Calu3 (cell line): Measurements from ENCODE around the gene FAM78B. TPM values are rescaled to one million over a fixed set of nuclear protein-coding genes. Genes with fewer than 3 reads are reported as not detected.

Experiments
- Bru-seq: library from RNA; stranded (reverse); fragments of 400-500 nt; gene quantifications from one replicate; lab custom pipeline; 2021; lab: Mats Ljungman, UMichigan
- BruChase-seq, 2 experiments: library from RNA; stranded (reverse); fragments of 400-500 nt; gene quantifications; one replicate each; lab custom pipeline; 2021; lab: Mats Ljungman, UMichigan
- BruUV-seq: library from RNA; stranded (reverse); fragments of 400-500 nt; replicated peaks from 2 replicates; lab custom pipeline; 2021; lab: Mats Ljungman, UMichigan
- CTCF ChIA-PET: fragments of 300-600 bp; sonication (Branson Sonifier 250); formaldehyde crosslinking; loops from one replicate; lab custom pipeline; 2022; ENCODE audit warnings: antibody characterized with exemption; lab: Charles Lee
- DNase-seq: peaks from one replicate; pipeline ENCODE4 v3.0.0; 2022
- H3K27ac Mint-ChIP-seq: one replicate; pipeline ENCODE4 v1.8.0; 2022; ENCODE audit warnings: mixed read lengths; ENCODE audit not compliant: unreplicated experiment
- H3K27me3 Mint-ChIP-seq: one replicate; pipeline ENCODE4 v1.8.0; 2022; ENCODE audit warnings: mixed read lengths; ENCODE audit not compliant: unreplicated experiment
- H3K36me3 Mint-ChIP-seq: one replicate; pipeline ENCODE4 v1.8.0; 2022; ENCODE audit warnings: mild to moderate bottlenecking, moderate library complexity, mixed read lengths; ENCODE audit not compliant: insufficient read depth, unreplicated experiment
- H3K4me1 Mint-ChIP-seq: one replicate; pipeline ENCODE4 v1.8.0; 2022; ENCODE audit warnings: mild to moderate bottlenecking, low read depth, mixed read lengths; ENCODE audit not compliant: unreplicated experiment
- H3K4me3 Mint-ChIP-seq: one replicate; pipeline ENCODE4 v1.8.0; 2022; ENCODE audit warnings: mild to moderate bottlenecking, low read depth, moderate library complexity, mixed read lengths; ENCODE audit not compliant: unreplicated experiment
- H3K9me3 Mint-ChIP-seq: one replicate; pipeline ENCODE4 v1.8.0; 2022; ENCODE audit warnings: low read depth, mixed read lengths; ENCODE audit not compliant: unreplicated experiment
- CTCF ChIP-seq: fragments of 200-600 bp; IDR thresholded peaks from one replicate; pipeline ENCODE4 v1.8.0; 2022; ENCODE audit warnings: antibody characterized with exemption; ENCODE audit not compliant: unreplicated experiment
- intact Hi-C: fragments of 100-400 bp; cut with micrococcal nuclease; formaldehyde crosslinking; loops from one replicate; pipeline ENCODE4 v1.10.0; 2022; ENCODE audit not compliant: unreplicated experiment
- long read RNA-seq: library from polyadenylated mRNA; stranded (forward); transcript quantifications from one replicate; pipeline ENCODE4 v2.0.0, GENCODE V29; 2022
- total RNA-seq: library from RNA; stranded (reverse); gene quantifications from 2 replicates; pipeline ENCODE4 v1.2.3, GENCODE V29; 2022

FAM78B gene, protein sequence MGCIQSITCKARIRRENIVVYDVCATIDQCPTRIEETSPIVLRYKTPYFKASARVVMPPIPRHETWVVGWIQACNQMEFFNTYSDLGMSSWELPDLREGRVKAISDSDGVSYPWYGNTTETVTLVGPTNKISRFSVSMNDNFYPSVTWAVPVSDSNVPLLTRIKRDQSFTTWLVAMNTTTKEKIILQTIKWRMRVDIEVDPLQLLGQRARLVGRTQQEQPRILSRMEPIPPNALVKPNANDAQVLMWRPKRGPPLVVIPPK
- total RNA-seq (1.9 and 4.9 TPM in 2 replicates), Bru-seq, nascent RNA (percentile 41 among the genes with signal in this experiment), BruChase-seq, experiment 1, labeled RNA remaining after a 6-hour chase (percentile 44 among the genes with signal in this experiment), BruChase-seq, experiment 2, labeled RNA remaining after a 2-hour chase (percentile 52 among the genes with signal in this experiment)
- long read RNA-seq, partial matches to known transcripts, result 1 of 5 reads
- long read RNA-seq, other reads (novel, unspliced or antisense), result 2 of 5 reads

- intact Hi-C loops, result loop anchor here (1.0 kb wide), 1 partner anchor 239 kb away; no protein-coding TSS in a partner anchor
- H3K36me3 Mint-ChIP-seq, result peaks cover 28% of the 10 kb centered on the region
- peak within 1 kb of the TSS; percentile 77 for H3K4me3 Mint-ChIP-seq
- BruUV-seq, result no TSS peak
- H3K27me3 Mint-ChIP-seq, result peaks cover 27% of the 10 kb centered on the region
- TF ChIP-seq CTCF, result no peak
- peak within 1 kb of the TSS; percentile 62 for H3K27ac Mint-ChIP-seq
- peak; percentile 79 for DNase-seq
- H3K4me1 Mint-ChIP-seq, result peaks cover 8% of the 10 kb centered on the region
- CTCF ChIA-PET, result interaction anchor here (0.6 to 0.7 kb wide), 2 partner anchors 36 to 368 kb away, joined by 3 to 6 read pairs; no protein-coding TSS in a partner anchor
- no peaks in the 10 kb centered on the region for H3K9me3 Mint-ChIP-seq
These were observed at the start of gene FAM78B for GRCh38 chr1:166166698-166167571. TSS of gene FAM78B (minus strand) at chr1:166167001. CDS start at chr1:166166248, 753 bp downstream.

- CTCF ChIA-PET, result interaction anchor here (0.6 kb wide), 1 partner anchor 204 kb away, joined by 3 read pairs; no protein-coding TSS in a partner anchor
- no peaks in the 10 kb centered on the region for H3K27me3 Mint-ChIP-seq
- H3K4me1 Mint-ChIP-seq, result peaks cover 3% of the 10 kb centered on the region
- intact Hi-C loops, result no loop called here
- no peak overlapping the region for H3K27ac Mint-ChIP-seq
- no peaks in the 10 kb centered on the region for H3K9me3 Mint-ChIP-seq
- TF ChIP-seq CTCF, result no peak
- no TSS peak for BruUV-seq
- no peak for DNase-seq
- no peak overlapping the region for H3K4me3 Mint-ChIP-seq
- no peaks in the 10 kb centered on the region for H3K36me3 Mint-ChIP-seq
These were observed 35.7 kb upstream of the FAM78B start for GRCh38 chr1:166202546-166202945.

DNA sequence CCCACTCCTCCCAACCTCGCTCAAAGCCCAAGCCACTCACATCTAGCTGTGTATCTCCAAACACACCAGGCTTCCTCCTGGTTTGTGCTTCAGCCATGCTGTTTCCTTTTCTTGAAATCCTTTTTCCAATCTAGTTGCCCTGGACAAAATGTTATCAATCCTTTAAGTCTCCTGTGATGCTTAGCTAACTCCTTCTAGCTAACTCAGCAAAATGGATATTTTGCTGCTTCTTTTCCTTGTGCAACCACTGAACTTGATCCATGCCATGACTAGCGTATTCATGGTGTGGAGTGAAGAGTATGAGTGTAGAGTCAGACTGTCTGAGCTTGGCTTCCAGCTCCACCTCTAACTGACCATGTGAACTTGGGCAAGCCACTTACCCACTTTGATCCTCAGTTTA lies 33.9 kb upstream of the FAM78B start:
- no peaks in the 10 kb centered on the region for H3K36me3 Mint-ChIP-seq
- no peak for TF ChIP-seq CTCF
- H3K27me3 Mint-ChIP-seq, result no peaks in the 10 kb centered on the region
- H3K4me1 Mint-ChIP-seq, result peaks cover 16% of the 10 kb centered on the region
- BruUV-seq, result no TSS peak
- no peaks in the 10 kb centered on the region for H3K9me3 Mint-ChIP-seq
- DNase-seq, result no peak
- no peak overlapping the region for H3K27ac Mint-ChIP-seq
- CTCF ChIA-PET, result interaction anchor here (0.6 kb wide), 1 partner anchor 117 kb away, joined by 3 read pairs; no protein-coding TSS in a partner anchor
- intact Hi-C loops, result no loop called here
- H3K4me3 Mint-ChIP-seq, result no peak overlapping the region

DNA sequence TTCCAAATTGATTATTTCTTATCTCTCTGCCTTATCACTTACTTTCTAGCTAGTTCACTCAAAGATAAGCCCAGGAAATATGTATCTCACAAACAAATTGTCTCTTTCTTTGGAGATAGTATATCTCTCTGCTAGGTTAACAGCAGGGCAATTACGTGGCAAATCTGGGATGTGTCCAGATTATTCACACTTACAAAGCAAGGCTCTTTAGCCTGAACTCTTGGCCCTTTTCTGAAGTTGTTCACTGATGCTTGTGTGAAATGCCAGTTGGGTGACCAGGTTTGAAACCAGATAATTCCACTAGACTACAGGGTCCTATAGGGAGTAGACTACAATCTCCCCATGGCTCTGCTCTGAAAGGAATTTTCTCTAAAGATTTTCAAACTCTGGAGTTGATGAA lies 30.8 kb upstream of the FAM78B start:
- peaks cover 16% of the 10 kb centered on the region for H3K4me1 Mint-ChIP-seq
- DNase-seq, result peak; percentile 27
- H3K27ac Mint-ChIP-seq, result peak overlapping the region; percentile 7

More for the DNA sequence above, 30.8 kb upstream of the FAM78B start:
- no TSS peak for BruUV-seq
- CTCF ChIA-PET, result no interaction called here
- Mint-ChIP-seq H3K36me3 (no peaks in the 10 kb centered on the region), H3K27me3 (peaks cover 12% of the 10 kb centered on the region), H3K9me3 (no peaks in the 10 kb centered on the region), H3K4me3 (no peak overlapping the region)
- no peak for TF ChIP-seq CTCF
- intact Hi-C loops, result loop anchor here (1.0 kb wide), 1 partner anchor 27 kb away; no protein-coding TSS in a partner anchor
